Posterior vena cava (tissue), 2 donors: ENCODE data around the gene TCHHL1. TPM values are rescaled to one million over a fixed set of nuclear protein-coding genes. Genes with fewer than 3 reads are reported as not detected.
"Not testable (repeated sequence)": the region's sequence is repeated elsewhere in the genome, so short reads cannot be mapped to it uniquely, and the experiment has no call there.

Experiments used
- DNase-seq: peaks from one replicate; pipeline ENCODE4 v3.0.0-alpha.2; 2020; ENCODE audit warnings: low spot score
- intact Hi-C, 2 donors: fragments of 100-400 bp; cut with DNase I; formaldehyde crosslinking; loops; one replicate each; pipeline versions ENCODE4 v1.14.1 to v1.14.2; 2022 to 2023
- total RNA-seq, 2 donors: library from RNA; stranded (reverse); fragmentation: NEBNext Ultra II Directional; extraction: Animal tissue kit (Norgen Biotek cat#: 25700); gene quantifications; one replicate each; pipeline ENCODE4 v1.2.1, GENCODE V29; 2021
- donor health status: DM: yes; HTN: yes; CAD: no.
- donor health status: DM: yes; HTN: yes; CAD: no.

Gene TCHHL1
- total RNA-seq, 2 donors from 2014 or later, result not detected

DNA sequence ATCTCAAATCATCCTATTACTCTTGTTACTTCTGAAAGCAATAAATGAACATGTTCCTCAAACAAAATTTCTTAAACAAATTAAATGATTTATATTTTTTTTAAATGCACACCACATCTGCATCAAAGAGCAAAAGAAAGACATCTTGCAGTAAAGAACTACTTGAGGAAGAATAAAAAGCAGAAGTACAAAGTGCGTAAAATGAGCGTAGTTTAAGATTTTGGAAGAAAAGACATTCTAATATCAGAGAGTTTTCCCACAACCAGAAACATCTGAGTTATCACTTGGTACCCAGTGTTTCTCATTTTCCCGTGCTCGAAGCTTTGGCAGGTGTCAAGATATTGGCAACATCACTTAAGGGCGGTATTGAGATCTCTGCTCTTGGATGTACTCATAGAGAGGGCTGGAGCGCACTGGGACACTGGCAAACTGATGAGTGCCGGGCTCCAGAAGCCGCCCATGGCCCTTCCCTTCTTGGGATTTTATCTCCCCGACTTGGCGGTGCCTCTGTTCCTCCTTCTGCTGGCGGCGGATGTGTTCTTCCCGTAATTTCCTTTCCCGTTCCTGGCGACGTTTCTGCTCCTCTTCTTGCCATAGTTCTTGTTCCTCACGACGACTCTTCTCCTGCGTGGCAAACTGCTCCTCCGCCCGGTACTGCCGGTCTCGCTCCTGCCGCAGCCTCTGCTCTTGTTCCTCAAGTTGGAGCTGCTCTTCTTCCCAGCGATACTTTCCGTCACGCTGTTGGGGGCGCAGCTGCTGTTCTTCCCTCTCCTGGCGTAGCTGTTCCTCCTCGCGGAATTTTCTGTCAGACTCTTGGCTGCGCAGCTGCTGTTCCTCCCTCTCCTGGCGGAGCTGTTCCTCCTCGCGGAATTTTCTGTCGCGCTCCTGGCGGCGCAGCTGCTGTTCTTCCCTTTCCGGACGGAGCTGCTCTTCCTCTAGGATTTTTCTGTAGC, 18.4 kb upstream of the TCHHL1 start:
- intact Hi-C loops, result no loop called here
- DNase-seq, result no peak

DNA sequence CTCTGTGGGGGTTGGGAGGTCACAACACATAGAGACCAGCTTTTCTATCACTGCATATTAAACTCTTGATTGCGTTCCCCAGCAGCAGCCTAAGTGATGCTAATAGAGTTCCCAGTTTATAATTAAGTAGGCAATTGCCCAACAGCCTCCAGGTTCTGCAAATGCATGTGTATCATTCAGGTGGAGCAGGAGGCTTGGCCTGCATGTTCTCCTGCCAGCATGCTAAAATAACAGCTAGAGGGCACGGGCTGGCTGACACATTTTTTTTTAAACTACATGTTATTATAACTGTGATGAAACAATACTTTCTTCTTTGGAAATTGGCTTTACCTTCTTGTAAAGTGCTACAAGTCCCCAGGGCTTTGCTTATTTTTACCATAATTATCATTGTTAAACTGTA, 16.0 kb upstream of the TCHHL1 start:
- intact Hi-C loops, result no loop called here
- no peak for DNase-seq

DNA sequence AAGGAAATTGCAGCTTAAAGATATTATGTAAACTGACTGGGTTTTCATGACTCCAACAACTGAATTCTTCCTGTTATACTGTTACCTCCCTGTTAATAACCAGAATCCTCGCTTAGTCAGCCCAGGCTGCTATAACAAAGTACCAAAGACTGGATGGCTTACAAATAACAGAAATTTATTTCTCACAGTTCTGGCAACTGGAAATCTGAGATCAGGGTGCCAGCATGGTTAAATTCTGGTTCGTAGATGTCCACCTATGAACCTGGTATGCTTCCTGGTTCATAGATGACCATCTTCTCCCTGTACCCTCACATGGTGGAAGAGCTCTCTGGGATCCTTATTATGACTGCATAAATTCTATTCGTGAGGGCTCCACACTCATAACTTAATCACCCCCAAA, 8.1 kb upstream of the TCHHL1 start:
- intact Hi-C loops, result no loop called here
- DNase-seq, result no peak

DNA sequence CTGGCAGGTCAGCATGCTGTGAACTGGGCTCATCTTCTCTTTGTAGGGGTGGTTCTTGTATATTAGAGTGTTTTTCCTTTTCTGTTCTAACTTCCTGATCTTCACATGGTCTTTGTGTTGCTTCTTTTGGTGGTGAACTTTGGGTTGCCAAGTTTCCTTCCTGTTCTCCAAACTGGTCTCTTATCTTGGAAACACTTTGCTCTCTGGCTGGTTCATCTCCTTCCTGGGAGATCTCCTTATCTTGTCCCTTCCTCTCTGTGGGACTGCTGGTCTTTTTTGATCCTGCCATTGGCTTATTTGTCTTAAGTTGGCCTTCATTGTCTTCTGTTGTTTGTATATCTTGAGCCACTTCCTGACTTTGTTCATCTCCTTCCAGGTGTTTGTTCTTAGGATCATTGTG, 2.1 kb downstream of the TCHHL1 start:
- no peak for DNase-seq
- intact Hi-C loops, result no loop called here

DNA sequence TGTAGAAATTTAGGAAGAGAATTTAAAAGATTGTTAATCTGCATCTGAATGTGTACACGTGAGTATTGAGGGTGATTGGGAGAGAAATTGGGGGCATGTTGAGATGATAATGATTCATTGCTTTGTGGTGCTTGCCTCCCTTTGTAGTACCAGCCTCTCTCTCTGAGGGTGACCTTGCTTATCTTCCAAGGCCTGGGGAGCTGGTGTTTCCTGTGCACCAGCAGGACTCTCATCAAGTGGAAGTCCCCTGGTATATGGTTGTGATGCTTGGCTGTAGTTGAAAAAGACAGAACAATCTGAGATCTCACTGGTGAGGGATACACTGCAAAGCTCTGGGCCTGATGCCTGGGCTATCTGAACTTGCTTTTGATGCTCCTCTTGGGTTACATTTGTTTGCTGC, 4.0 kb downstream of the TCHHL1 start:
- no peak for DNase-seq
- intact Hi-C loops, result no loop called here

DNA sequence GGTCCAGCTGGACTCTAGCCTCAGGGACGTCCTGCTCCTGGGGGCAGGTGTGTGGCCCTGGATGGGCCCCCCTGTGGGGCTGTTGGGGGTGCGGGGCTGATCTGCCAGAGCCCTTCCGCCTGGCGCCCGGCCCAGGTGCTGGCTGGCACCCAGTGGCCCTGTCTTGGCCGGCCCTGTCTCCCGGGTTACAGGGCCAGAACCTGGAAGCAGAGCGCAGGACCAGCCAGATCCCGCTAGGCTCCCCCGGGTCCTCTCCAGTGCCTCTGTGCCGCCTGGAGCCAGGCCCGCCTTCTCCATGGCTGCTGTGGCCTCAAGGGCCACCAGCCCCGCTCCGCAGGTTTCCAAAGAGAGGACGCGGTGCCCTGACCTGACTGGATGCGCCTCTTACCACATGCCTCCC, 7.8 kb downstream of the TCHHL1 start:
- intact Hi-C loops, DNase-seq: not testable (repeated sequence)

DNA sequence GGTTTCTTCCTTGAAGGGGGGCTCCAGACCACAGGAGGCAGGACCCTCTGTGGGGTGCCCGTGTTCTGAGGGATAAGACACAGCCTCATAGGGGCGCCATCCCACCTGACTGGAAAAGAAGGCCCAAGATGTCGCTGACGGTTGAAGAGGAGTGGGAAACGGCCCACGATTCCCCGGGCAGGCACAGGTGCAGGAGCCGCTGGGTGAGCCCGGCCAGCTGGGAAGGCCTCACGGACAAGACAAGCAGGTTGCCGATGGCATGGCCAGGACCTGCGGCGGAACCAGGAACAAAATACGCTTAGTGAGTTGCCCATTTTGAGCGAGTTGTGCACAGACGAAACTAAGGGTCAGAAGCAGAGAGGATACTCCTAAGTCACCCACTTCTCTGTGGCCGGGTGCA, 8.4 kb downstream of the TCHHL1 start:
- DNase-seq, intact Hi-C loops: not testable (repeated sequence)

DNA sequence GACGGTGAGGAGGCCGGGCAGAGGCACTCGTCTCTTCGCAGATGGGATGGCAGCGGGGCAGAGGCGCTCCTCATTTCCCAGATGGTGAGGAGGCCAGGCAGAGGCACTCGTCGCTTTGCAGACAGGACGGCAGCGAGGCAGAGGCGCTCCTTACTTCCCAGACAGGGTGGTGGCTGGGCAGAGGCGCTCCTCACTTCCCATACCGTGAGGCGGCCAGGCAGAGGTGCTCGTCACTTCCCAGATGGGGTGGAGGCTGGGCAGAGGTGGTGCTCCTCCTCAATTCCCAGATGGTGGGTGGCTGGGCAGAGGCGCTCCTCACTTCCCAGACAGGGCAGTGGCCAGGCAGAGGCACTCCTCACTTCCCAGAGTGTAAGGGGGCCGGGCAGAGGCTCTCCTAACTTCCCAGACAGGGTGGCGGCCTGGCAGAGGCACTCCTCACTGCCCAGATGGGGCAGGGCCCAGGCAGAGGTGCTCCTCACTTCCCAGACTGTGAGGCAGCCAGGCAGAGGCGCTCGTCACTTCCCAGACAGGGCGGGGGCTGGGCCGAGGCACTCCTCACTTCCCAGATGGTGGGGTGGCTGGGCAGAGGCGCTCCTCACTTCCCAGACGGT, 9.9 kb downstream of the TCHHL1 start:
- DNase-seq, result no peak
- intact Hi-C loops, result no loop called here

DNA sequence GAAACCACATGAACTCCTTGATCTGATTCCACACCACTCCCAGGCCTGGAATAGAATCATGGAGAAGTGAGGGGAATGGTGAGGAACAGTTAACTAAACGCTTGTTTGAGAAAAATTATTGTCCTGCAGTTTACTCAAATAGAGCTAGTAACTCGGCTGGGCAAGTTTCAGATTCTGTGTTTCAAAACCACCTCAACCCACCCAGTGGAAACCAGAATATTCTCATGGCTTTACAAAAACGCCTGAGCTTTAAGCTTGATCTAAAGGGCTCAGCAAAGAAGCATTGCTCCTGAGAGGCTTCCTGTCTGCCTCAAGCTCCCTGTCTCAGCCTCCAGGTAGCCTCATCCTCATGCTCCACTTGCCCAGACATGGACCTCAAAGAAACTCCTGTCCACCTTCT, 16.6 kb downstream of the TCHHL1 start:
- no peak for DNase-seq
- intact Hi-C loops, result no loop called here

DNA sequence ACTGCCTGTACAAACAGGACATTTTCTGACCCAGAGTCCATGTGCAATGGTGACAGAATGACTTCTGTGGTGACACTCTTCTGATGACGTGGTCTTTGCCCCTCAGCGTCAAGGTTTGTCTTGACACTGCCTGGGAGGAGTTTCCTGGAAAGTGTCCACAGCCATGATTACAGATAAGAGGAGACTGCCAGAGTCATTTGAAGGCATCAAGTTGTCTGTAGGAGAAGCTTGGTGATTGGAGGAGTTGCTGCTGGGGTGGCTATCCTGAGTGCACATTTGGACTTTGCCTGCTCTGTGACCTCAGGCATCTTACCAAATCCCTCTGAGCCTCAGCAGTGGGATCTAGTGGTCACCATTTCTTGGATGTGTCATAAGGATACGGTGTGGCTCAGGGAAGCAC, 17.7 kb downstream of the TCHHL1 start:
- DNase-seq, result no peak
- intact Hi-C loops, result no loop called here

DNA sequence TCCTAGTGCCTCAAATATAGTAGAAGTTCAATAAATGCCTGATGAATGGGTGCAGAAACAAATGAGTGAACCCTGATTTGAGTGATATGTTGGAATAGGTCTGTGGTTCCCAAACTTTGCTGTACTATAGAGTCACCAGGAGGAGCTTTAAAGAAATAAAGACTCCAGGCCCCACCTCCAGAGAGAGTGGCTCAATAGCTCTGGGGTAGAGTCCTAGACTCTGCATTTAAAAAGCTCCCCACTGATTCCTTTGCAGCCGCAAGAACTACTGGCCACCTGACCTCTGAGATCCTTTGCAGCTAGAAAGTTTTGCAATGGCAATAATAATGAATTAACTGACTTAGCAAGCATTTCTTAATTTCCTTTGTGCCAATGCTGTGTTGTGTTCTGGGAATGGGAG, 20.9 kb downstream of the TCHHL1 start:
- intact Hi-C loops, result loop anchor here in 1 of 2 donors (10.0 kb wide), 1 partner anchor 377 kb away; no protein-coding TSS in a partner anchor
- DNase-seq, result no peak

DNA sequence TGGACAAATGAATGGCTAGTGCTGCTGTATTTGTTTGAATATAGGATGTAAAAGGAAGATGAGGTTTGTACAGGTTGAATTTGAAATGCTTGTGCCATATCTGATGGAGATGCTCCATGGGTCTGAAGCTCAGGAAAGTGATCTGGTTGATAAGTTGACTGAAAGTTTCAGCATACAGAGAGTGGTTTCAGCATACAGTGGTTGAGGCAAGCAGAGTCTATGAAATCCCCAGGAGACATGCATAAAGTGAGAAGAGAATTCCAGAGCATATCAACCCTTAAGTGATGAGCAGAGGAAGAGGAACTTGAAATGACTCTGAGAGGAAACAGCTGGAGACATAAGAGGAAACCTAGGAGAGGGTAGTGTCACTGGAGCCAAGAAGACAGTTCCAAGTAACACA, 21.7 kb downstream of the TCHHL1 start:
- intact Hi-C loops, result loop anchor here in 1 of 2 donors (10.0 kb wide), 1 partner anchor 378 kb away; no protein-coding TSS in a partner anchor
- DNase-seq, result no peak

DNA sequence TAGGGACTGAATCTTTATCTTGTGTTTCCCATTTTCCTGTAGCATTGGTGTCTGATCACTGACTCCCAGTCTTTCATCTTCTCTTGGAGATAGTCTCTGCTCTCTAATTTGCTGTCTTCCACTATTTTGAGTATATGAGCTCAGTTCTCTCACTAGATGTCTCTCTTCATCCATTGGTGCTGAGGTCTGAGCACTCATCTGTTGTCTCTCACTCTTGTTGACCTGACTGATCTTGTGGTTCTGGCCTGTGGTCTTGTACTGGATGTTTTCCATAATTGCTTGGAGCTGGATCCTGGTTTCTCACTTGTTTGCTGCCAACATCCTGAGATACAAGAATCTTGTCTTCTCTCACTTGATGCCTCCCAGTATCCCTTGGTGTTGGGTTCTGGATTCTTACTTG, 26.9 kb downstream of the TCHHL1 start:
- DNase-seq, result no peak
- intact Hi-C loops, result loop anchor here in 1 of 2 donors (10.0 kb wide), 1 partner anchor 383 kb away; no protein-coding TSS in a partner anchor

DNA sequence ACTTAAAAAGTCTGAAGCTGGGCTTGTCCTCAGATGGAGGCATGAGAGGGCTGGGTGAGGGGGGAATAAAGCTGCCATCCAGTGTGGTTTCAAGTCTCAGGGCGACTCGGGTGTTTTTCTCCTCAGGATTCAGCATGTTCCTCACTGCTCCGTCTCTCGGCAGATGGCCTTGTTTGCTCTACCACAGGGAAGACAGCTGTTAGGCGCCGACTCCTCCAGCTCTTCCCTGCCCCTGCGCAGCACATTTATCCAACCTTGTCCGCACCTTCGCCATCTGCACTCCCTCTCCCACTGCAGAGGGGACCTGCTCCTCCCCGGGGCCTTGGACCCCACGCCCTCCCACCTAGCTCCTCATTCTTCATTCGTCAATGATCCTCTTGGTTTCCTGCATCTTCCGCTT, 35.5 kb downstream of the TCHHL1 start:
- intact Hi-C loops, result loop anchor here in 1 of 2 donors (5.0 to 10.0 kb wide), 2 partner anchors 131 to 389 kb away; no protein-coding TSS in a partner anchor
- no peak for DNase-seq

DNA sequence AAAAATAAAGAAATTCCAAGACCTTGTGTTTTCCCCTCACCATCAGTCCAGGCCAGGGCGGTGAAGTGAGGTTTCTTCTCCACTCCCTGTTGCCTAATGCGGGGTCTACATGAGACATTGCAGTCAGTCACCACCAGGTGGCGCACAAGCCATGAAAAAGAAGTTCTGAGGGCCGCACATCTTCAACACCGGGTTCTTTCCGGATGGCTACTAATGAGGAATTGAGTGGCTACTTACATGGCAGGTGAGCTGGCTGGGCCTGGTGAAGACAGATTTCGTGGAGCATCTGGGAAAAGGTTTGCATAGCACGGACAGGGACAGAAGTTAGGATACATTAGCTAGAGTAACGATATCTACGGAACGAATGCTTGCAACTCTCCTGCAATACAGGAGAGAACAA, 36.3 kb downstream of the TCHHL1 start:
- intact Hi-C loops, result loop anchor here in 1 of 2 donors (5.0 to 10.0 kb wide), 2 partner anchors 132 to 390 kb away; no protein-coding TSS in a partner anchor
- peak; percentile 96 for DNase-seq

DNA sequence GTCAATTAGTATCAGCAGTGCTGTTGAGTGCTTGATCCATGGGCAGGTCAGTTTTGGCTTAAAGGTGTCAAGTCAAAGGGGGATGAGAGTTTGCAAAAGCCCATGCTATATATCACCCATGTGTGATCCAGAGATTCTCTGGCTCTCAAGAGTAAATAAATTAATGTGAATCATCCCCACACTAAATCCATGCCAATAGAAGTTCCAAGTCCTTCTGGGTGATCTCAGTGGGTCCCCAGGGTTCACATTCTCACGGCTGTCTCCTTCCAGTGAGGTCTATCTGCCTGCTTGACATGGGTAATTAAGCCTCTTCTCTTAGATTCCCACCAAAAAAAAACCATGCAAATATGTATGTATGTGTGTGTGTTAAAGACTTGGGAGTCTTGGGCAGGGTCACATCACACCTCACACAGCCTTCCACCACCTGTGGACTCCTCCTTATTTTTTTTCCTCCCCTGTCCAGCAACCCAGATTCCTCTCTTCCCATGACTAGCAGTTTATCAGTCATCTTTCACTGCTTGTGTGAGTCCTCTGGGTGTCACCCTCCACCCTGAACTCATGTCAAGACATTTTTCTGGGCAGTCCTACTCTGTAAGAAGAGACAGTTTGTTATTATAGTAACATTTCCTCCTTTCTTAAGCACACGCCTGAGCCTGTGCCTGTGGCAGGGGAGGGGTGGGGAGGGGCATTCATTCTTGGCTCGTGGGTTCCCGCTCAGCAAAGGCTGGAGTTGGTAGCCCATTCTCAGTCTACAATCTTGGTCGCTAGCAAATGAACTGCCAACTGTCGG, 37.8 kb downstream of the TCHHL1 start:
- no peak for DNase-seq
- intact Hi-C loops, result loop anchor here in 1 of 2 donors (5.0 to 10.0 kb wide), 2 partner anchors 134 to 391 kb away; no protein-coding TSS in a partner anchor

DNA sequence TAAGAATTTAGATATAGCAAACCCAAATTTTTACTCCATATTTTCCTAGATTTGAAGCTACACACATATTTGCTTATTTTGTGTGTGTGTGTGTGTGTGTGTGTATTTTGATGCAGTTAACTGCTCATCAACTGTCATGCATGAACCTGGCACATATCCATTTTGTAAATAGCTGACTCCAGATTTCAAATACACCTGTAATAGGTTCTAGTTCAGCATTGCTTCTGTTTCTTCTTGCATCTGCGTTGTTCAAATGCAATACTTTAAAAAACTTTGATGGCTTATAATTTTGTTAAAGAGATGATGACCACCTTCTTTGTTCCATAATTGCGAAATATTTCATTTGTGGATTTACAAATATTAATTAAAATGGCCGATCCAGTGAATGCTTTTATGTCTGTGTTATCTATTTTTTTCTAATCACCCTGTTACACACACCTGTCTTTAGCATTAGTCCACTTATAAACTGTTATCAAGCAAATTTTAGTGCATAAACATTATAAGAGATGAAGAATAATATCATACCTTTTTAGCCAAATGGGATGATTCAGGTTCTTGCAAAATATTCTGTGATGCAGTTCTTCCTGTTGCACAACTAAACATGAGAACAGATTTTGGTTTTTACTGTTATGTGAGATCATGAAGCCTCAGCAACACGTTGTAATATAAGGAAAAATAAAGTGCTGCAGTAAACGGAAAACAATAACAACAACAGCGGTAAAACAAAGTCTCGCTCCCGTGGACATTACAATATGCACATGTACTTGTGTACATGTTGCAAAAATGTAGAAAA, 39.4 kb downstream of the TCHHL1 start:
- no peak for DNase-seq
- intact Hi-C loops, result loop anchor here in 1 of 2 donors (5.0 to 10.0 kb wide), 2 partner anchors 135 to 393 kb away; no protein-coding TSS in a partner anchor

DNA sequence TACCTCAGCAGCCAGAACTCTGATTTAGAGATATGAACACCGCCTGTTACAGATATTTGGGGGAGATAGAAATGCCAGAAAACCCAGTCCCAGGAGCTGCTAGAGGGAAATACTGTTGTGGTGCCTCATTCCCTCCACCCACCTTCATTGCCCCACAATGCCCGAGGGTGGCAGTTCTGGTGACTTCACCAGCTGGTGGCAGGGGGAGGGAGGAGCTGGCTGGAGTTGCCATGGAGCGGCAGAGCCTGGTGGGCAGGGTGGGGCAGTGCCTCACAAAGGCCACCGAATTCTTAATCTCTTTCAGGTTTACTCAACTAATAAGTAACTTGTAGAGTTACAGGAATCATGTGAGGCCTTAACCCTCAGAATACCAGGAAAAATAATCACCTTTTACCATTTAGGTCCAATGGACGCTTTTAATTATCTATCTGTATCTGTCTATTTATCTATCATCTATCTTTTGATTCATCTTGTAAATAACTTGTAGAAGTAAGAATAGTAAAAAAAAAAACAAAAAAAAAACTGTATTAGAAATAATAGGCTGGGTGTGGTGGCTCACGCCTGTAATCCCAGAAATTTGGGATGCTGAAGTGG, 40.4 kb downstream of the TCHHL1 start:
- intact Hi-C loops, result no loop called here
- DNase-seq, result peak; percentile 91
